ENCODE data around the gene PALD1. TPM values are rescaled to one million over a fixed set of nuclear protein-coding genes. Genes with fewer than 3 reads are reported as not detected.
A peak's percentile ranks its signal among the peaks of the same experiment; 100 is the strongest.

PALD1 gene
- total and polyA plus RNA-seq, 2 experiments from 2014 or later = 5.7 to 19.1 TPM

- no peak for DNase-seq (ENCODE audit: low read depth in 1 of 2, low spot score in 1 of 2)
- H3K27ac ChIP-seq = no peak overlapping the region
- H3K9me3 ChIP-seq (ENCODE audit: low read depth) = no peaks in the 10 kb centered on the region
- H3K27me3 ChIP-seq = no peaks in the 10 kb centered on the region
- TF ChIP-seq CTCF (IDR thresholded peaks at IDR 0.05; ENCODE audit: low read depth, low read length) = no peak
- no peaks in the 10 kb centered on the region for H3K4me1 ChIP-seq (ENCODE audit: low read depth)
- H3K36me3 ChIP-seq = no peaks in the 10 kb centered on the region
- no peak overlapping the region for H3K4me3 ChIP-seq
Observed at GRCh38 chr10:70594161-70594560, 115.6 kb downstream of the PALD1 start.

GRCh38 chr10:70595566-70596016 is 117.0 kb downstream of the PALD1 start:
- Histone ChIP-seq H3K4me1 (ENCODE audit: low read depth) (no peaks in the 10 kb centered on the region), H3K9me3 (ENCODE audit: low read depth) (no peaks in the 10 kb centered on the region), H3K27ac (no peak overlapping the region), H3K4me3 (no peak overlapping the region), H3K27me3 (no peaks in the 10 kb centered on the region), H3K36me3 (no peaks in the 10 kb centered on the region)
- no peak for DNase-seq (ENCODE audit: low read depth in 1 of 2, low spot score in 1 of 2)
- TF ChIP-seq CTCF (IDR thresholded peaks at IDR 0.05; ENCODE audit: low read depth, low read length) = no peak

GRCh38 chr10:70596110-70596798 is 117.7 kb downstream of the PALD1 start:
- Histone ChIP-seq H3K27me3 (no peaks in the 10 kb centered on the region), H3K27ac (no peak overlapping the region)

GRCh38 chr10:70596860-70597809 is 118.6 kb downstream of the PALD1 start:
- no peak overlapping the region for H3K4me3 ChIP-seq
- H3K27ac ChIP-seq = no peak overlapping the region
- peak in 1 of 2 donors; percentile 34 for DNase-seq (ENCODE audit: low read depth in 1 of 2, low spot score in 1 of 2)
- no peaks in the 10 kb centered on the region for H3K4me1 ChIP-seq (ENCODE audit: low read depth)
- no peaks in the 10 kb centered on the region for H3K27me3 ChIP-seq
- TF ChIP-seq CTCF (IDR thresholded peaks at IDR 0.05; ENCODE audit: low read depth, low read length) = no peak
- no peaks in the 10 kb centered on the region for H3K36me3 ChIP-seq
- H3K9me3 ChIP-seq (ENCODE audit: low read depth) = no peaks in the 10 kb centered on the region

More at GRCh38 chr10:70596110-70596798, 117.7 kb downstream of the PALD1 start:
- Histone ChIP-seq H3K4me3 (no peak overlapping the region), H3K36me3 (no peaks in the 10 kb centered on the region), H3K9me3 (ENCODE audit: low read depth) (no peaks in the 10 kb centered on the region), H3K4me1 (ENCODE audit: low read depth) (no peaks in the 10 kb centered on the region)
- no peak for DNase-seq (ENCODE audit: low read depth in 1 of 2, low spot score in 1 of 2)
- TF ChIP-seq CTCF (IDR thresholded peaks at IDR 0.05; ENCODE audit: low read depth, low read length) = no peak

GRCh38 chr10:70597856-70598815 is 119.6 kb downstream of the PALD1 start:
- Histone ChIP-seq H3K4me3 (no peak overlapping the region), H3K27ac (no peak overlapping the region)
- TF ChIP-seq CTCF (IDR thresholded peaks at IDR 0.05; ENCODE audit: low read depth, low read length) = no peak

More at GRCh38 chr10:70597856-70598815, 119.6 kb downstream of the PALD1 start:
- DNase-seq (ENCODE audit: low read depth in 1 of 2, low spot score in 1 of 2) = no peak
- no peaks in the 10 kb centered on the region for H3K9me3 ChIP-seq (ENCODE audit: low read depth)
- no peaks in the 10 kb centered on the region for H3K4me1 ChIP-seq (ENCODE audit: low read depth)
- no peaks in the 10 kb centered on the region for H3K27me3 ChIP-seq
- H3K36me3 ChIP-seq = no peaks in the 10 kb centered on the region
